Vagina (tissue), 2 donors: Measurements from ENCODE around the gene GPRIN2. TPM values are rescaled to one million over a fixed set of nuclear protein-coding genes. Genes with fewer than 3 reads are reported as not detected.

Source experiments
- DNase-seq, 2 donors: peaks; one replicate each; pipeline ENCODE4 v3.0.0-alpha.2; 2017; ENCODE audit errors: extremely low spot score in 2 of 2
- H3K27ac ChIP-seq: fragments of 200-600 bp; sonication (generic); one replicate; pipeline ENCODE4 v1.5.1; 2019
- H3K27me3 ChIP-seq: fragments of 200-600 bp; sonication (generic); one replicate; pipeline ENCODE4 v1.5.1; 2019
- H3K36me3 ChIP-seq, 2 donors: fragments of 200-600 bp; sonication (generic); one replicate each; pipeline ENCODE4 v1.5.1; 2017 to 2019
- H3K4me1 ChIP-seq: fragments of 200-600 bp; sonication (generic); one replicate; pipeline ENCODE4 v1.5.1; 2019
- H3K4me3 ChIP-seq, 2 donors: fragments of 200-600 bp; sonication (generic); 1 replicate in 1 of 2; 2 replicates in 1 of 2; pipeline ENCODE4 v1.5.1; 2016 to 2019
- H3K9me3 ChIP-seq: fragments of 200-600 bp; sonication (generic); one replicate; pipeline ENCODE4 v1.5.1; 2019
- POLR2A ChIP-seq, 2 donors: fragments of 450-650 bp; IDR thresholded peaks; one replicate each; pipeline ENCODE4 v1.6.1; 2017; ENCODE audit warnings: antibody characterized with exemption in 2 of 2, mild to moderate bottlenecking in 2 of 2, moderate library complexity in 2 of 2
- POLR2AphosphoS5 ChIP-seq, 2 donors: sonication (generic); formaldehyde crosslinking; IDR thresholded peaks; one replicate each; pipeline ENCODE4 v1.9.0; 2017; ENCODE audit warnings: antibody characterized with exemption in 2 of 2, mild to moderate bottlenecking in 2 of 2, low read depth in 1 of 2; ENCODE audit not compliant: insufficient read depth in 1 of 2
- intact Hi-C: fragments of 100-400 bp; cut with DNase I; formaldehyde crosslinking; loops from one replicate; pipeline ENCODE4 v1.15.1; 2023
- total RNA-seq: library from RNA; depleted of rRNA; stranded (reverse); fragments of >200 nt; gene quantifications from one replicate; pipeline ENCODE4 v1.2.3, GENCODE V29; 2016
- TF ChIP-seq, protein P1 (sequence below), 3 experiments: fragments of 450-650 bp in 2 of 3; fragments of 200-600 bp in 1 of 3; sonication (generic) in 1 of 3; IDR thresholded peaks; one replicate each; pipeline ENCODE4 v1.5.1; 2017 to 2019; ENCODE audit warnings: antibody characterized with exemption in 3 of 3, mild to moderate bottlenecking in 2 of 3, moderate library complexity in 2 of 3

The GPRIN2 gene
- total RNA-seq, 1 donor from 2014 or later: 5.6 TPM

- DNase-seq: no peak
- intact Hi-C loops: no loop called here
- Histone ChIP-seq H3K36me3 (no peaks in the 10 kb centered on the region), H3K9me3 (no peaks in the 10 kb centered on the region), H3K27ac (no peak overlapping the region), H3K27me3 (no peaks in the 10 kb centered on the region), H3K4me1 (peaks cover 24% of the 10 kb centered on the region), H3K4me3 (no peak overlapping the region)
- no peak for TF ChIP-seq POLR2AphosphoS5 (IDR thresholded peaks at IDR 0.05; ENCODE audit: insufficient read depth in 1 of 2, low read depth in 1 of 2)
- TF ChIP-seq POLR2A (IDR thresholded peaks at IDR 0.05): no peak
- TF ChIP-seq, protein P1, sequence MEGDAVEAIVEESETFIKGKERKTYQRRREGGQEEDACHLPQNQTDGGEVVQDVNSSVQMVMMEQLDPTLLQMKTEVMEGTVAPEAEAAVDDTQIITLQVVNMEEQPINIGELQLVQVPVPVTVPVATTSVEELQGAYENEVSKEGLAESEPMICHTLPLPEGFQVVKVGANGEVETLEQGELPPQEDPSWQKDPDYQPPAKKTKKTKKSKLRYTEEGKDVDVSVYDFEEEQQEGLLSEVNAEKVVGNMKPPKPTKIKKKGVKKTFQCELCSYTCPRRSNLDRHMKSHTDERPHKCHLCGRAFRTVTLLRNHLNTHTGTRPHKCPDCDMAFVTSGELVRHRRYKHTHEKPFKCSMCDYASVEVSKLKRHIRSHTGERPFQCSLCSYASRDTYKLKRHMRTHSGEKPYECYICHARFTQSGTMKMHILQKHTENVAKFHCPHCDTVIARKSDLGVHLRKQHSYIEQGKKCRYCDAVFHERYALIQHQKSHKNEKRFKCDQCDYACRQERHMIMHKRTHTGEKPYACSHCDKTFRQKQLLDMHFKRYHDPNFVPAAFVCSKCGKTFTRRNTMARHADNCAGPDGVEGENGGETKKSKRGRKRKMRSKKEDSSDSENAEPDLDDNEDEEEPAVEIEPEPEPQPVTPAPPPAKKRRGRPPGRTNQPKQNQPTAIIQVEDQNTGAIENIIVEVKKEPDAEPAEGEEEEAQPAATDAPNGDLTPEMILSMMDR (IDR thresholded peaks at IDR 0.05): no peak
Observed at GRCh38 chr10:46526682-46527038, 29.8 kb downstream of the GPRIN2 start.

GRCh38 chr10:46525824-46526681 is 30.4 kb downstream of the GPRIN2 start:
- TF ChIP-seq POLR2AphosphoS5 (IDR thresholded peaks at IDR 0.05; ENCODE audit: insufficient read depth in 1 of 2, low read depth in 1 of 2): no peak
- TF ChIP-seq POLR2A (IDR thresholded peaks at IDR 0.05): no peak
- TF ChIP-seq, protein P1 (IDR thresholded peaks at IDR 0.05): no peak
- Histone ChIP-seq H3K27ac (no peak overlapping the region), H3K27me3 (no peaks in the 10 kb centered on the region), H3K36me3 (no peaks in the 10 kb centered on the region), H3K4me3 (no peak overlapping the region), H3K9me3 (no peaks in the 10 kb centered on the region), H3K4me1 (peaks cover 24% of the 10 kb centered on the region)
- no peak for DNase-seq
- intact Hi-C loops: no loop called here

- H3K9me3 ChIP-seq: no peaks in the 10 kb centered on the region
- no peak overlapping the region for H3K4me3 ChIP-seq
- H3K36me3 ChIP-seq: no peaks in the 10 kb centered on the region
- TF ChIP-seq POLR2AphosphoS5 (IDR thresholded peaks at IDR 0.05; ENCODE audit: insufficient read depth in 1 of 2, low read depth in 1 of 2) (no peak), POLR2A (IDR thresholded peaks at IDR 0.05) (no peak)
- TF ChIP-seq, protein P1 (IDR thresholded peaks at IDR 0.05): no peak
- H3K4me1 ChIP-seq: peaks cover 24% of the 10 kb centered on the region
- H3K27ac ChIP-seq: no peak overlapping the region
- no peak for DNase-seq
- H3K27me3 ChIP-seq: no peaks in the 10 kb centered on the region
- intact Hi-C loops: no loop called here
Observed at GRCh38 chr10:46525177-46525823, 31.2 kb downstream of the GPRIN2 start.

DNA sequence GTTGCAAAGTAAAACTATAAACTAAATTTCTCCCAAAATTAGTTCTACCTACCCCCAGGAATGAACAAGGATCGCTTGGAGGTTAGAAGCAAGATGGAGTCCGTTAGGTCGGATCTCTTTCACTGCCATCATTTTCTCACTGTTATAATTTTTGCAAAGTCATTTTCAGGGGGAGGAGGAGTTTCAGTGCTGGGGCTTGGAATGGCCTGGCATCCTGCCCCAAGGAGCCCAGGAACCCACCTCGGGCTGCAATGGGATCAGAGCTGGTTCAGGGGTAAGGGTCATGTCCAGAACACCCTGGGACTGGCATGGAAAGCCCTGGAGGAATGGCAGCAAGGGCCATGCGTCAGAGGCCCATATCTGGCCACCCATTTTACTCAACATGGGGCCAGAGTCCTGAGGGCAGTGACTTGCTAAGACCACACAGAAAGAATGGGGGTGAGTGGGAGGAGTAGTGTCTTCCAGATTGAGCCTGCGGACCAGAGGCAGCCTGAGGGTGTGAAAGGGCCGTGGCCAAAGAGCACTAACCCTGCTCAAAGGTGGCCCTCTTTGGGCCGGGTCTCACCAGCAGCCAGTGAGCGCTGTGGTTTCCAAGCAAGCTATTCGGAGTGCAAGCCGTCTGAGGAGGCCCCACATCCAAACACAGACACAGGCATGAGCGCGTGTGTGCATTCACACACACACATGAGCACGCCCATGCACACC is 31.8 kb downstream of the GPRIN2 start:
- H3K27me3 ChIP-seq: no peaks in the 10 kb centered on the region
- intact Hi-C loops: no loop called here
- H3K9me3 ChIP-seq: no peaks in the 10 kb centered on the region
- peaks cover 24% of the 10 kb centered on the region for H3K4me1 ChIP-seq
- no peak for TF ChIP-seq POLR2AphosphoS5 (IDR thresholded peaks at IDR 0.05; ENCODE audit: insufficient read depth in 1 of 2, low read depth in 1 of 2)
- no peak for TF ChIP-seq POLR2A (IDR thresholded peaks at IDR 0.05)
- H3K4me3 ChIP-seq: no peak overlapping the region
- DNase-seq: no peak
- H3K36me3 ChIP-seq: no peaks in the 10 kb centered on the region
- no peak overlapping the region for H3K27ac ChIP-seq

- Histone ChIP-seq H3K27me3 (no peaks in the 10 kb centered on the region), H3K9me3 (no peaks in the 10 kb centered on the region), H3K27ac (no peak overlapping the region), H3K4me1 (peaks cover 24% of the 10 kb centered on the region), H3K36me3 (no peaks in the 10 kb centered on the region), H3K4me3 (no peak overlapping the region)
- DNase-seq: no peak
- intact Hi-C loops: no loop called here
- TF ChIP-seq POLR2AphosphoS5 (IDR thresholded peaks at IDR 0.05; ENCODE audit: insufficient read depth in 1 of 2, low read depth in 1 of 2) (no peak), POLR2A (IDR thresholded peaks at IDR 0.05) (no peak)
- TF ChIP-seq, protein P1 (IDR thresholded peaks at IDR 0.05): no peak
Observed at GRCh38 chr10:46523962-46524471, 32.4 kb downstream of the GPRIN2 start.
